ENCODE results near the gene BCR.

Gene BCR

GRCh38 chr22:23264610-23265367 is 84.5 kb downstream of the BCR start:
- TF ChIP-seq CTCF (IDR thresholded peaks at IDR 0.05; ENCODE audit: poor library complexity, severe bottlenecking): no peak
- H3K27ac ChIP-seq (ENCODE audit: poor library complexity, severe bottlenecking): no peak overlapping the region
- H3K4me3 ChIP-seq (ENCODE audit: severe bottlenecking): no peak overlapping the region
- H3K27me3 ChIP-seq (ENCODE audit: insufficient read depth, poor library complexity, severe bottlenecking): no peaks in the 10 kb centered on the region
- DNase-seq (ENCODE audit: low spot score) (no peak), ATAC-seq (ENCODE audit: low read depth) (no peak)
- peaks cover 66% of the 10 kb centered on the region for H3K36me3 ChIP-seq (ENCODE audit: low read depth)
- H3K4me1 ChIP-seq (ENCODE audit: insufficient read depth, poor library complexity, severe bottlenecking): no peaks in the 10 kb centered on the region
- peaks cover 13% of the 10 kb centered on the region for H3K9me3 ChIP-seq (ENCODE audit: severe bottlenecking)

- peaks cover 63% of the 10 kb centered on the region for H3K36me3 ChIP-seq (ENCODE audit: low read depth)
- ATAC-seq (ENCODE audit: low read depth): no peak
- DNase-seq (ENCODE audit: low spot score): no peak
- H3K4me3 ChIP-seq (ENCODE audit: severe bottlenecking): no peak overlapping the region
- TF ChIP-seq CTCF (IDR thresholded peaks at IDR 0.05; ENCODE audit: poor library complexity, severe bottlenecking): no peak
- H3K4me1 ChIP-seq (ENCODE audit: insufficient read depth, poor library complexity, severe bottlenecking): no peaks in the 10 kb centered on the region
- H3K27me3 ChIP-seq (ENCODE audit: insufficient read depth, poor library complexity, severe bottlenecking): no peaks in the 10 kb centered on the region
- H3K9me3 ChIP-seq (ENCODE audit: severe bottlenecking): peaks cover 15% of the 10 kb centered on the region
- no peak overlapping the region for H3K27ac ChIP-seq (ENCODE audit: poor library complexity, severe bottlenecking)
These were observed 85.0 kb downstream of the BCR start for GRCh38 chr22:23265368-23265700.

GRCh38 chr22:23266780-23267179 is 86.5 kb downstream of the BCR start:
- H3K4me3 ChIP-seq (ENCODE audit: severe bottlenecking): no peak overlapping the region
- ATAC-seq (ENCODE audit: low read depth) (no peak), DNase-seq (ENCODE audit: low spot score) (no peak)
- no peaks in the 10 kb centered on the region for H3K4me1 ChIP-seq (ENCODE audit: insufficient read depth, poor library complexity, severe bottlenecking)
- no peaks in the 10 kb centered on the region for H3K27me3 ChIP-seq (ENCODE audit: insufficient read depth, poor library complexity, severe bottlenecking)
- TF ChIP-seq CTCF (IDR thresholded peaks at IDR 0.05; ENCODE audit: poor library complexity, severe bottlenecking): no peak
- no peak overlapping the region for H3K27ac ChIP-seq (ENCODE audit: poor library complexity, severe bottlenecking)
- H3K9me3 ChIP-seq (ENCODE audit: severe bottlenecking): peaks cover 15% of the 10 kb centered on the region
- peaks cover 59% of the 10 kb centered on the region for H3K36me3 ChIP-seq (ENCODE audit: low read depth)

GRCh38 chr22:23267226-23268043 is 87.1 kb downstream of the BCR start:
- H3K4me3 ChIP-seq (ENCODE audit: severe bottlenecking): no peak overlapping the region
- H3K4me1 ChIP-seq (ENCODE audit: insufficient read depth, poor library complexity, severe bottlenecking): no peaks in the 10 kb centered on the region
- H3K27ac ChIP-seq (ENCODE audit: poor library complexity, severe bottlenecking): no peak overlapping the region
- H3K9me3 ChIP-seq (ENCODE audit: severe bottlenecking): peaks cover 17% of the 10 kb centered on the region
- TF ChIP-seq CTCF (IDR thresholded peaks at IDR 0.05; ENCODE audit: poor library complexity, severe bottlenecking): no peak
- ATAC-seq (ENCODE audit: low read depth) (no peak), DNase-seq (ENCODE audit: low spot score) (no peak)
- peaks cover 59% of the 10 kb centered on the region for H3K36me3 ChIP-seq (ENCODE audit: low read depth)
- no peaks in the 10 kb centered on the region for H3K27me3 ChIP-seq (ENCODE audit: insufficient read depth, poor library complexity, severe bottlenecking)
